CD4-positive, alpha-beta T cell treated with Interleukin-2 at 100 ng/mL for 4 hours (primary cell): ENCODE measurements around the gene MUC4.
"Not testable (repeated sequence)": the region's sequence is repeated elsewhere in the genome, so short reads cannot be mapped to it uniquely, and the experiment has no call there.

ENCODE experiments used
- DNase-seq: peaks from one replicate; pipeline ENCODE4 v3.0.0-alpha.2; 2020; ENCODE audit warnings: low spot score

Gene MUC4

DNA sequence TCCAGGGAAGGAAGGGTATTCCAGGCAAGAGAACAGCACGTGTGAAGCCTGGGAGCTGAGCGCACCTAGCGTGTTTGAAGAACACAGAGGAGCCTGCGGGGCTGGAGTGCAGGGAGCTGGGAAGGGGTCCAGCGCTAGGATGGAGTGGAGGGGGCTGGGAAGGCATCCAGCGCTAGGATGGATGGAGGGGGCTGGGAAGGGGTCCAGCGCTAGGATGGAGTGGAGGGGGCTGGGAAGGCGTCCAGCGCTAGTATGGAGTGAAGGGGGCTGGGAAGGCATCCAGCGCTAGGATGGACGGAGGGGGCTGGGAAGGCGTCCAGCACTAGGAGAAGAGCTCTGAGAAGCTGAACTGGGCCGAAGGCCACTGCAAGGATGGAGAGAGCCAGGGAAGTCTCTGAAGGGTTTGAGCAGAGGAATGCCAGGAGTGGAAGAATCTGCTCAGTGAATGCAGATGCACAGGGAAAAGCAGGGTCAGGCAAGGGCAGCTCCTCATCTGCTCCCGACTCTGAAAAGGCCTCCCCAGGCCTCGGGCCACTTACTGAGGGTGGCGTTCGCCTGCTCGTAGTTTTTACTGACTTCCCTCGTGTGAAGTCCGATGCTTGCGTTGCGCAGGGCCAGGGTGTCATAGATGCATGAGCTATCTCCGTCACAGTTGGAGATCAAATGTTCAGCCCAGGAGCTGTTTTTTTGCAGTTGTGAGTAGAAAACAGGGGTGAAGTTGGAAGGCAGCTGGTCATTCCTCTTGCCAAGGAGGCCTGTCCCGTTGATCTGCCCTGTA lies 51.2 kb downstream of the MUC4 start:
- no peak for DNase-seq

DNA sequence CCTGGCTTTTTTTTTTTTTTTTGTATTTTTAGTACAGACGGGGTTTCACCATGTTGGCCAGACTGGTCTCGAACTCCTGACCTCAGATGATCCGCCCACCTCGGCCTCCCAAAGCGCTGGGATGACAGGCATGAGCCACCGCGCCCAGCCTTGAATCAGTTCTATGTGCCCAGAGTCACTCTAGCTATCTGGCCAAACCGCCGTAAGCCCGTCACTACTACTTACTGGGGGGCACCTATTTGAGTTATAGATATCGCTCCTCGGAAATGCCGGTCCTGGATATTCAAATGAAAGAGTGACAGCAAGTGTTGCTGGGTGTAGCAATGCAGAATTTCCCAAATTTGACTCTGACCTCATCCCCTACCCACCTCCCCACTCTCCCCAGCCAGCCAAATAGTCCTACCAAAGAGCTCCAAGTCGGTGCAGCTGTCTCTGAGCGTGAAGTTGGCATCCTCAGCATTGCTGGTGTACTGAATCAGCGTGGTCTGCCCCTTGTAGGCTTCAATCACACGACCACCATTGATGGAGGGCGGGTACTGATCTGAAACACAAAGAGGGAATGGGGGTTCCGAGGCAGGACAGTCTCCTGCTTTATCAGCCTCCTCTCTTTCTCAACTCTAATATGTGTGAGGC lies 52.9 kb downstream of the MUC4 start:
- no peak for DNase-seq

DNA sequence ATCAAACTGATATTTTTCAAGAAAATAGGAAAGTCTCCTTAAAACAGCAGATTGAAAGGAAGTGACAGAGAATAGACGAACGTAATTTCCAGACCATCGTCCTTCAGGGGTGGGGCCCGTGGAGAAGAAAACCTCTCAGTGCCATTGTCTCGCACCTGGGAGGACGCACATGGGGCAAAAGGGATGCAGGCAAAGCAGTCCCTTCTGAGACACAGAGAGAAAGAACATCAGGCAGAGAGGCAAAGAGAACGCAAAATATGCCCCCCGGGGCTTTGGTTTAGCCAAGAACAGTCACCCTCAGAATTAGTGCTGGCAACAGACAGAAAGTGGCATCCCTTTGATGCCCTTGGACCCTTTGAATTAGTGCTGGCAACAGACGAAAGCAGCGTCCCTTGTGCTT lies 53.9 kb downstream of the MUC4 start:
- no peak for DNase-seq

DNA sequence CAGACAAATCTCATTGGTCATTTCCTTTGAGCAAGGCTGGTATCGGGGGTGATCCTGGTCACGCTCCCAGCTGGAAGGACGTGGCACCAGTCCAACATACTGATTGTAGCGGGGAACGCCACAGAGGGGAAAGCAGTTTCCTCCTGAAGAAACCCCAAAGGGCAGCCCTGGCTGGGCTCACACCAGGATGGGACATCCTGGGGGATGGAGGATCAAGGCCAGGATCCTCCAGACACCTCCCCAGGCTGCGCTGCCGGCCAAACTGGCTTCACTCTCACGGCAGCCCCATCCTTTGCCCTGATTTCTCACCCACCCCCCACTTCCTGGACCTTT lies 54.3 kb downstream of the MUC4 start:
- no peak for DNase-seq

DNA sequence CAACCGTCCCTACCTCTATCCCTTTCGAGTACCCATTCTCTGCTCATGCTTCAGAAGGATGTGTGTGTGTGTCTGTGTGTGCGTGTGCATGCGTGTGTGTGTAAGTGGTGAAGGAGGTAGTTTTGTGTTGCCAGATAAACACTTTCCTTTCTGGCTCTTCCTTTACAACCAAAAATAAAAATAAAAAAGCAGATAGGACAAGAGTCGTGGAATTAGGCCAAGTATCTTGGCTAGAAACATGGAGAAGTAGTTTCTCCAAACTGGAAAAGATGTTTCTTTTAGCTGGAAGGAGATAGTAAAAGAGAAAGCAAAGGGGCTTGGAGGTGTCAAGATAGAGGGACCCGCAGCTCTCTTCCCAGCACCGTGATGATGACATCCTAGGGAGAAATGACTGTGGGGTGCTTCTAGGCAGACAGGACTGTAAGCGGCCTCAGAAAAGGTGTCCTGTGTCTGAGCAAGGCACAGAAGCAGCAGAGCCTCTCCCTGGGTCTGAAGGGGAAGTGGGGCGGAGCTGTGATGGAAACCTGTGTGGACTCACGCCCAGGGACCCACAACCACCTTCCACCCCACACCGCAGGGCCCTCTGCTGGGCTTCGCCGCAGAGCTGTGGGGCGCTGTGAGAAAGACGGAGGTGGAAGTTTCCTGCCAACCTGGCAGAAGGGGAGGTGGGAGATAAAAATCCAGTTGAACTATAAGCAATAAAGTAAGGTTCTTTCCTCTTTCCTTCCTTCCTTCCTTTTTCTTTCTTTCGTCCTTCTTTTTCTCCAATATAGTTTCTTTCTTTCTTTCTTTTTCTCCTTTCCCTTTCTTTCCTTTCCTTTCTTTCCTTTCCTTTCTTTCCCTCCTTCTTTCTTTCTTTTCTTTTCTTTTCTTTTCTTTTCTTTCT lies 55.7 kb downstream of the MUC4 start:
- peak; percentile 42 for DNase-seq

DNA sequence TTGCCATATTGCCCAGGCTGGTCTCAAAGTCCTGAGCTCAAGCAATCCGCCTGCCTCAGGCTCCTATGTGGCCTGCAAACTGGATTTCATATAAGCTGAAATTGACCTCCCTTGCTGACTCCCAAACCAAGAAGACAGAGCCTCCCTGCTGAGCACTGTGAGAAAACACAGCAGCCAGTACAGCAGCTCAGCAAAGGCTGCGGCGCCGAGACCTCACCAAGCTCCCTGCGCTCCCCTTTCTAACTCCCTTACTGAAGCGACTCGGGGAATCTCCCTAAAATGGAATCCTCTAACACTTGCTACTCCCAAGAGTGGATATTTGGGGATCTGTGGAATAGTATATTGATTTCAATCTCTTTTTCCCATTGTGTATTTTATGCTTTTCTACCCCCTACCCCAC lies 56.3 kb downstream of the MUC4 start:
- no peak for DNase-seq

DNA sequence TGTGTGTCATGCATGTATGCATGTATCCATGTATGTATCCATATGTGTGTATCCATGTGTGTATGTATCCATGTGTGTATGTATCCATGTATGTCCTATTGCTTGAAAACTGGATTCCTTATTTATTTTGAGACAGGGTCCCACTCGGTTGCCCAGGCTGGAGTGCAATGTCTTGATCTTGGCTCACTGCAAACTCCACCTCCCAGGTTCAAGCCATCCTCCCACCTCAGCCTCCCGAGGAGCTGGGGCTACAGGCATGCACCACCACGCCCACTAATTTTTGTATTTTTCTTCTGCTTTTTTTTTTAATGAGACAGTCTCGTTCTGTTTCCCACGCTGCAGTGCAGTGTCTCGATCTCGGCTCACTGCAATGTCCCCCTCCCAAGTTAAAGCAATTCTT lies 56.8 kb downstream of the MUC4 start:
- DNase-seq: no peak

DNA sequence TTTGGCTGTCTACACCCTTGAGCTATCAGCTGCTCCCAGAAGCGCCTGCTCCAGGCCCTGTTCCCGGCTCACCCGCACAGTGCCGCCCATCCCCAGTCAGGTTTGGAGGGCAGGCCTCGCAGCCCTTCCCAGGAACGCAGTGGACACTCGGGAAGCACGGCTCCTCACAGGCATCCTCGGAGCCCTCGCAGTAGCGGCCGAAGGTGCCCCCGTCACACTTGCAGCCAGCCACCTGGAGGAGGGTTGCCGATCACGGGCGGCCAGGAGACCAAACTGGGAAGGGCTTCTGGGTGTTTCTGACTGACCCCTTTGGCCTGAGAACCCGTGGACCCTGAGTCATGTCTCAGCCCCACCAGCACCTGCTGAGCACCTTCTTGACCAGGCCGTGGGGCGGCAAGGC lies 57.6 kb downstream of the MUC4 start:
- DNase-seq: no peak

DNA sequence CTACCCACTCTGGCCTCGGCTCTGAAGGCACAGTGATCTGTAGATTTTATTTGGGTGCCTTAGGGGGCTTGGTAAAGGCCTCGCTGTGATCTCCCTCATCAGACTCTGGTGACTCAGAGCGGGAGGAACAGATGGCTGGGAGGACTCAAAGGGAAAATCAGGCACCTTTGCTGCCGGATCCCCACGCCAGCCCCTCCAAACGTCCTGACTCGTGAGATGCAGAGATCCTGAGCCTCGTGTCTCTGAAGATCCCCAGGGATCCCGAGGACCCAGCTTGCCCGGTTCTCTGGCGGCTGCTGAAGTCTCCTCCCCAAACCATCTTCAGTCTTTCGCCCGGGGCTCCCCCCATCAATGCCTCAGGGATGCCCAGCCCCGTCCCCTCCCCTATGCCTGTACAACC lies 58.1 kb downstream of the MUC4 start:
- no peak for DNase-seq

DNA sequence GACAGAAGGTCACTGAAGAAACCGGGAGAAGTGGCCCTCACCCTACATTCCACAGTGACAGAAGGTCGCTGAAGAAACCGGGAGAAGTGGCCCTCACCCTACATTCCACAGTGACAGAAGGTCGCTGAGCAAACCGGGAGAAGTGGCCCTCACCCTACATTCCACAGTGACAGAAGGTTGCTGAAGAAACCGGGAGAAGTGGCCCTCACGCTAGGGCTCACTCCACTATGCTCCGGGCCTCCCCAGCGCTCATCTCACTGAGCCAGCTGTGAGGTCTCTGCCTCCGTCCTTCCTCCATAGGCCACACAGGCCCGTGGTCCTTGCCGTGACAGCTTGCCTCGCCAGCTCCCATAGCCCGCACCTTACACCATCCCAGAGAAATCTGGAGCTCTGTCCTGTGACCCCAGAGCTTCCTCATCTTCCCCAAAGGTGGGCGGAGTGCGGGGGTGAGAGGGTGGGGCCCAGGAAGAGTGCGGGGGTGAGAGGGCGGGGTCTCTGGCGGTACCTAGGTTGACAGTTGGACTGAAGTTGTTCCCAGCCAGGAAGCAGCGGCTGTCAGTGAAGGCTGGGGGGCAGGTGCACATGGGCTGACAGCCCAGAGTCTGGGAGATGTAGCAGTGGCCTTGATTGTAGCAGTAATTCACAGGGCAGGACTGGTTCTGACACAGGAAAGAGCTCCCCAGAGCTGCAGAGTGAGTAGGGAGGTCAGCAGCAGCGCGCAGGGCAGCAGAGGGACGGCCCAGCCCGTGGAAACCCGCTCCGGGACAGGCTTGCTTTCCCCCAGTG lies 59.0 kb downstream of the MUC4 start:
- DNase-seq: no peak

DNA sequence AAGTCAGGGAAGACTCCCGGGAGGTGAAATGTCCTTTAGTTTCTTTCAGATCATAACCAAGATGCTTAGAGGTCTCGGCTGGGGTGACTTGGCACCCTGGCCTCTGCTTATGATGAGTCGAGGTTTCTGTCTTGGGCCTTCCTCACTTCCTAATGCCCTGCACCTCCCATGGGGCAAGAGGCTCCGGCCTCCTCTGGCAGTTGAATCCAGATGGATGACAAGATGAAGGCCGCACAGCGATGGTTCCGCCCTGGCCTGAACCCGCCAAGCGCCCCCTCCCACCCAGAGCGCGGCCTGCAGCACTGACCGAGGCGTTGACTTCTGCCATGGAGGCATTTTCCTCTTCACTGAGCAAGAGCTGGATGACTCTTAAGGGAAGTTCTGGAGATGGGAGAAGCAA lies 59.7 kb downstream of the MUC4 start:
- no peak for DNase-seq

DNA sequence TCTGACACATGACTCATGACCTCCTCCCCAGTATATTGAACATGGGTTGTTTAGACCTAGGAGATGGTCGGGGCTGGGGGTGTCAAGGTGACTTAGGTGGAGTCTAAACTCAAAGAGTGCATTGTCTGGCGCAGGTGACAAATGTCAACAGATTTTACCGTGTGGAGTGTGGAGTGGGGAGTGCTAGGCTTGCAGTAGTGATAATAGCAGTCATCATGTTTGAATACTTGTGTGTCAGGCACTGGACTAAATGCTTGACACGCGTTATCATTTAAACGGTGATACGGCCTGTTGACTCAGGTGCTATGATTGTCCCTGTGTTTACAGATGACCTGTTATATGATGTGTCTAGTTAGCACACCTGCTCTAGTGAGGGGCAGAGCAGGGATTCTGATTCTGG lies 60.2 kb downstream of the MUC4 start:
- DNase-seq: no peak

DNA sequence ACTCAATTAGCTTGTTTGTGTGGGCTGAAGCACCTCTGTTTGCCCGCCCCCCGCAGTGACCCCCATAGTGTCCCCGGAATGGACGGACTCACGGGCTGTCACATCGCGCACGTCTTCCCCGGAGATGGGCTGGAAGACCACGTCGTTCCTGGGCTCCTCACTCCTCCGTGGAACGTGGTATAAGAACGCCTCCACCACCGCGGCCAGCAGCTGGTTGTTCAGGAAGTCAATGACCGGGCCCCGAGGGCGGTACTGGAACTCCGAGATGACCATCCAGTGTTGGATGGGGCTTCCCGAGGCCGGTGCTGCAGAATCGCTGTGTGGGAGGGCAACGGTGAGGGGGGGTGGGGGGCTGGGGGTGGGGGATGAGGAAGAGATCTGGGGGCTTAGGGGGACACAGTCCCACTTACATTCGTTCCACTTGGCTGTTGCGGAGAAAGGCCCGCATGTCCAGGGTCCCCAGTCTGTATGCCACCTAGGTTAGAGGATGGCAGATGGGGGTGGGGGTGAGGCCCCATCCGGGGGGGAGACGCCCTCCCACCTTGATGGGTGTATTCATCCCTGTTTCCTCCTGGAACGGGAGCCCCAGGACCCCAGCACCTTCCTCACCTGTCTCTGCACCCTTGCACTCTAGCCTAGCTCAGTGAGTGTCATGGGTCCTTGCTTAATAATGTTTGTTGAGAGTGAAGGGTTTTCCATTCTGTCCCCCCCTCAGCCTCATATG lies 60.8 kb downstream of the MUC4 start:
- no peak for DNase-seq

DNA sequence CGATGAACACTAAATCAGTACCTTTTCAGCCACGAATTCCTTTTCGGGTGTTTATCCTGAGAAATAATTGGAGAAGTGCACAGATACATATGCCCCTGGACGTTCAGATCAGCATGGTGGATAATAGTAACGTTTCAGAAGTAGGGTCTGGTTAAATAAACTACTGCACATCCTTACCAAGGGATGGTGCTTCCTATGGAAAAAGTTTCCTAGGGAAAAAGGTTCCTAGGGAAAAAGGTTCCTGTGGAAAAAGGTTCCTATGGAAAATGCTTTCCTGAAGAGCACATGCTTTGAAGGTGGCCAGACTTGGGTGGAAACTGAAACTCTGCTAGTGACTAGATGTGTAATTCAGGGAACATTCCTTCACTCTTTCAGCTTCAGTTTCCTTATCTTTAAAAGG lies 62.6 kb downstream of the MUC4 start:
- DNase-seq: not testable (repeated sequence)

DNA sequence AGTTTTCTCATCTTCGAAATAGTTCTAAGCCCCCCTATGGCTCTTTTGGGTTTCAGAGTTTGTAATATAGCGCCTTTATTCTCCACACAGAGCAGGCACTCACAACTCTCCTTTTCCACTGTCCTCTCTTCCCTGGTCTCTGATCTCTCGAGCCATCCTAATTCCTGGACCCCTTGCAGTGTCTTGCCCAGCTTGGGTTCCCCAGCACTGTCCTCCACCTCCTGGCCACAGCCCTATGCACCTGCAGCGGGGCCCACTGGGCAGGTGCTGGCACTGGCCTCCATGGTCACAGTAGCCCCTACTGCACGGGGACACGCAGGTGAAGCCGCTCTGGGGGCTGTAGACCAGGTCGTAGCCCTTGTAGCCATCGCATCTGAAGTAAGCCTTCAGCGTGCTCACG lies 63.1 kb downstream of the MUC4 start:
- DNase-seq: no peak

DNA sequence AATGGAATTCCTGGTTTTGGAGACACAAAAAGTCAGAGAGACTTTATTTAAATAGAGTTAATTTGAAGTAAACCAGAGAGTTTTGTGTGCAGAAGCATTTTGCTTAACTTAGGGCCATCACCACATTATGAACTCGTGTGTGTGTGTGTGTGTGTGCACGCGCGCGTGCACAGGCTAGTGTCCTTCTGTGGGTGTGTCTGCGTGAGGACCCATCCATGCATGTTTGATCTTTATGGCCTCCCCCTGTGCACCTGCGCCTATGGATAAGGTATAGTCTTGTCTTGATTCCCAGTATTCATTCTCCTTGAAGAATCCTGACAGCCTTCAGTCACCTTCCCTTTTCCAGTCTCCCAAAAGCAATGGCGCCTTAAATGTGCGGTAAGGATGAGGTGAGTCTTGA lies 65.0 kb downstream of the MUC4 start:
- no peak for DNase-seq

DNA sequence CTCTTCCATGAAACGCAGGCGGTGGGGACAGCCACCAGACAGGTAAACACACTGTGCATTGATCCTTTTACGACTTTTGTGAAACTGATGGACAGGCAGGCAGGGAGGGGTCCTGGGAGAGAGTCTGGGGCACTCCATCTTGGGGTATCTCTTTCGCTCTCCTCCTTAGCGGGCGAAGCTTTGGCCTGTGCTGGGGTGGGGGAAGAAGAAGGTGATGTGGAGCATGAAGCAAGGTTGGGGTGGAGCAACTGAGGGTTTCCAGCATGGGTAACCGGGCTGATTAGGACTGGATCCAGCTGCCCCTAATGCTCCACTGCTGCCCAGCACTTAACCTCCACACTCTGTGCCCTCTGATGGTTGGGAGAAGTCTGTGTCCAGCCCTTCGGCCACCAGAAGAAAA lies 65.4 kb downstream of the MUC4 start:
- no peak for DNase-seq

DNA sequence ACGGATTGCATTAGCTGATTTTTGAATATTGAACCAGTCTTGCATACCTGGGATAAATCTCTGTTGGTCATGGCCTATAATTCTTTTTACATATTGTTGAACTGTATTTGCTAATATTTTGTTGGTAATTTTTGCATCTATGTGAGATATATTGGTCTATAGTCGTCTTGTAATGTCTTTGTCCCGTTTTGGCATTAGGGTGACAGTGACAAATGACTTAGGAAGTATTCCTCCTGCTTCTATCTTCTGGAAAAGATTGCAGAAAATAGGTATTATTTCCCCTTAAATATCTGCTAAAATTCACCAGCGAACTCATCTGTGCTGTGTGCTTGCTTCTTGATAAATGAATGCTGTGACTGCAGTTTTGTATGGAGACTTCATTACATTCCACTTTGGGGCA lies 67.3 kb downstream of the MUC4 start:
- DNase-seq: no peak

DNA sequence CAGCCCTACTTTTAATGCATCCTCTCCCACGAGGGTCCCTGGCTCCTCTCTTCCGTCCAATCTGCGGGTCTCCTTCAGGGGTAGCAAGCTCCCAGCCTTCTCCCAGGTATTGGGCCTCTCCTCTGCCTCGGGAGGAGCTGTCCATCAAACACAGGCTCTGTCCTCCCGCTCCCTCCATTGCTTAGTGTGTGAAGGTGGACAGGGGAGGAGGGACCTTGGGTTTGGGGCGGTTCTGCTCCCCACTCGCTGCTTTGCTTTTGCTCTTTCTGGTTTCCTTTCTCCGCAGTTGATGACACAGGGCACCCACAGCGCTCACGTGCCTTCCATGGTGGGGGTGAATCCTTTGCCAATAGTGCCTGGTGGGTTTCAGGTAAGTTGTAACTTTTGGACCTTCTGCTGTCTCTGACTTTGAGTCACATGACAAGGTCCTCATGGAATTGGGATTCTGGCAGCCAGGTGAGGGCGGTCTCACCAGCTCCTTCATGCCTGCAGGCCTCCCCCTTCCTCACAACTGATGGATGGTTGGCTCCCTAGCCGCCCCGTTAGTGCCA lies 72.1 kb downstream of the MUC4 start:
- DNase-seq: no peak

DNA sequence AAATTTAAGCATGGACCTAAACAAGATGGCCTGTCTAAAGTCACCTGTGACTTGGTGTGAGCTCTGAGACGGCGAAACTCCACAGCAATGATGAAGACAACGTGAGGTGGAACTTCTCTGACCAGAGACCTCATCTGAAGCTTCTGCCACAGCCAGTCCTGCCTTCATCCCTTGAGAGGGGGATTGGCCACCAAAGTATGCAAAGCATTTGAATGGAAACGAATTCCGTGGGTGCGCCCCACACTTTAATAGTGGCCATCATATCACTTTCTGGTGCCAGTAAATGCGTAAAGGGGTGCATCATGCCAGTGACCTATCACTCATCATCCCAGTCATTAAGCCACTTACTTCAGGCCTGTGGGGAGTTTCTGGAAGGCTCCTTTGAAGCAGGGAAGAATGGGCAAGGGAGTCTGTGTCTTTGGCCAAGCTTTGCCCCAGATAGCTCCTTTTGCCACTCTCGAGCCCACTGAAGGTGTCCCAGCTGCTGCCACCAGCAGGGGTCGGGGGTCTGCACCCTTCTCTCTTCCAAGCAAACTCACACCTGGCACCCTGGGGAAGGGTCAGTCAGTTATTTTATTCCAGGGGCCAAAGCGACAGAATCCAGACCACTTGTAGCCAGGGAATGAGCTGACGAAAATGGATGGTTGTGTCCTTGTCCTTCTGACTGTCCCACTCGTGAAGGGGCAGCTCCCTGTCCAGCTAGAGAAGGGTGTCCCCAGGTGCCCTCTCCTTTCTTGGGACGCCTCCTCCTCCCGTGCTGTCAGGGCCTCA lies 73.3 kb downstream of the MUC4 start:
- no peak for DNase-seq

DNA sequence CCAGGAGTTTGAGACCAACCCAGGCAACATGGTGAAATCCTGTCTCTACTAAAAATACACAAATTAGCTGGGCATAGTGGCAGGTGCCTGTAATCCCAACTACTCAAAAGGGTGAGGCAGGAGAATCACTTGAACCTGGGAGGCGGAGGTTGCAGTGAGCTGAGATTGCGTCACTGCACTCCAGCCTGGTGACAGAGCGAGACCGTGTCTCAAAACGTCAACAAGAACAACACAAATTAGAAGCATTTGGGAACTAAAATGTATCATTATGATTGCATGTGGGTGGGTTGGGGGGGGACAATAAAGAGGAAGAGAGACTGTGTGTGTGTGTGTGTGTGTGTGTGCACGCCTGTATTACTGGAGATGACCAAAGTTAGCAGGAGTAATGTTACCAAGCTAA lies 73.9 kb downstream of the MUC4 start:
- DNase-seq: not testable (repeated sequence)
